K562 (cell line): Measurements from ENCODE around the gene HOXB5. TPM values are rescaled to one million over a fixed set of nuclear protein-coding genes. Genes with fewer than 3 reads are reported as not detected.
A peak's percentile ranks its signal among the peaks of the same experiment; 100 is the strongest.

Source experiments
- ATAC-seq: fragments of 200-7000 bp; cut with Tn5 transposase; 3 replicates; pipeline ENCODE4 v1.9.1; 2020; ENCODE audit warnings: moderate library complexity
- BruUV-seq: library from RNA; stranded (reverse); fragments of 400-500 nt; replicated peaks from 2 replicates; lab custom pipeline; 2021; lab: Mats Ljungman, UMichigan
- CTCF ChIA-PET: fragments of 300-600 bp; formaldehyde crosslinking; extraction: SDS; loops from one replicate; lab custom pipeline; 2021; ENCODE audit warnings: low intra/inter-chr PET ratio; lab: Yijun Ruan, JAX
- POLR2A ChIA-PET: fragments of 300-600, 350-650 bp; sonication (Branson Sonifier 250); formaldehyde crosslinking; extraction: SDS; loops from one replicate; lab custom pipeline; 2021; ENCODE audit warnings: antibody characterized with exemption, inconsistent platforms; lab: Yijun Ruan, JAX
- DNase-seq, 4 experiments: peaks; one replicate each; pipeline versions ENCODE4 v3.0.0 to v3.0.0-alpha.2; 2011 to 2018; ENCODE audit warnings: low spot score in 3 of 4, mixed read lengths in 3 of 4; ENCODE audit errors: extremely low read depth in 1 of 4
- FAIRE-seq: peaks from 2 replicates; lab custom pipeline; 2011; peaks lifted over from hg19 to GRCh38; lab: Jason Lieb, UNC
- H2AFZ ChIP-seq: 2 replicates; pipeline ENCODE4 v1.6.0; 2011; ENCODE audit warnings: low read depth, low read length, control low read depth, inconsistent platforms
- H3K27ac ChIP-seq: fragments of 200-600 bp; 3 replicates; pipeline ENCODE4 v1.8.0; 2011; ENCODE audit warnings: low read depth, mild to moderate bottlenecking, control low read depth, inconsistent platforms, low read length, moderate library complexity, mixed read lengths; ENCODE audit errors: extremely low read depth
- H3K27me3 ChIP-seq, 2 experiments: fragments of 300-600 bp in 1 of 2; 2 replicates in 1 of 2; 3 replicates in 1 of 2; pipeline versions ENCODE4 v1.6.0 to v1.8.0; 2011; ENCODE audit warnings: inconsistent platforms in 2 of 2, low read length in 2 of 2, mild to moderate bottlenecking in 1 of 2, mixed read lengths in 1 of 2, moderate library complexity in 1 of 2; ENCODE audit not compliant: control insufficient read depth in 2 of 2, insufficient read depth in 2 of 2
- H3K36me3 ChIP-seq: fragments of 300-600 bp; 3 replicates; pipeline ENCODE4 v1.8.0; 2011; ENCODE audit warnings: mild to moderate bottlenecking, low read length, inconsistent platforms; ENCODE audit not compliant: control insufficient read depth, insufficient read depth
- H3K4me1 ChIP-seq, 2 experiments: fragments of 200-600 bp in 1 of 2; replicated peaks in 1 of 2; 2 replicates in 1 of 2; 3 replicates in 1 of 2; pipeline versions ENCODE4 v1.5.1 to v1.8.0; 2011; ENCODE audit warnings: inconsistent platforms in 2 of 2, low read length in 2 of 2, mild to moderate bottlenecking in 1 of 2, mixed read lengths in 1 of 2, moderate library complexity in 1 of 2; ENCODE audit not compliant: control insufficient read depth in 2 of 2, insufficient read depth in 2 of 2
- H3K4me2 ChIP-seq: 2 replicates; pipeline ENCODE4 v1.6.1; 2011; ENCODE audit warnings: low read length, control low read depth, inconsistent platforms, mixed read lengths; ENCODE audit not compliant: insufficient read depth
- H3K4me3 ChIP-seq: fragments of 200-600 bp; sonication (generic), shearing (Covaris generic); 2 replicates; pipeline ENCODE4 v1.5.1; 2016; ENCODE audit warnings: control low read depth, inconsistent platforms
- H3K79me2 ChIP-seq: fragments of 200-600 bp; 3 replicates; pipeline ENCODE4 v1.8.0; 2011; ENCODE audit warnings: low read length, inconsistent platforms; ENCODE audit not compliant: control insufficient read depth, insufficient read depth
- H3K9ac ChIP-seq, 2 experiments: 2 replicates each; pipeline versions ENCODE4 v1.6.0 to v1.6.1; 2011; ENCODE audit warnings: low read depth in 2 of 2, low read length in 2 of 2, control low read depth in 1 of 2, inconsistent platforms in 1 of 2, mild to moderate bottlenecking in 1 of 2, mixed read lengths in 1 of 2; ENCODE audit not compliant: insufficient read depth in 1 of 2
- H3K9me1 ChIP-seq: one replicate; pipeline ENCODE4 v1.6.0; 2011; ENCODE audit warnings: inconsistent platforms, mild to moderate bottlenecking, low read length, moderate library complexity; ENCODE audit not compliant: control insufficient read depth, insufficient read depth
- H3K9me3 ChIP-seq: replicated peaks from 2 replicates; pipeline ENCODE4 v1.5.1; 2011; ENCODE audit warnings: low read depth, low read length, inconsistent platforms; ENCODE audit not compliant: control insufficient read depth, insufficient read depth
- H4K20me1 ChIP-seq: replicated peaks from 2 replicates; pipeline ENCODE4 v1.6.1; 2011; ENCODE audit warnings: low read length, inconsistent platforms, mixed read lengths; ENCODE audit not compliant: control insufficient read depth, insufficient read depth
- CCNT2 ChIP-seq: IDR thresholded peaks from 2 replicates; pipeline ENCODE4 v1.6.1; 2011; ENCODE audit warnings: borderline replicate concordance, low read depth, mild to moderate bottlenecking, moderate library complexity, mixed read lengths, low read length; ENCODE audit not compliant: insufficient read length; ENCODE audit errors: extremely low read depth
- EP300 ChIP-seq: IDR thresholded peaks from 2 replicates; pipeline ENCODE4 v1.6.1; 2012; ENCODE audit warnings: low read length, improper control_type of control experiment
- HNRNPH1 ChIP-seq: fragments of 200-400 bp; formaldehyde crosslinking; optimal IDR thresholded peaks from 2 replicates; pipeline ENCODE3; 2017; ENCODE audit warnings: low read depth, mild to moderate bottlenecking, low read length, moderate library complexity
- LARP7 ChIP-seq: fragments of 450-650 bp; IDR thresholded peaks from 2 replicates; pipeline ENCODE4 v1.6.1; 2016
- LEF1 ChIP-seq: fragments of 450-650 bp; IDR thresholded peaks from 2 replicates; pipeline ENCODE4 v1.6.1; 2016; ENCODE audit warnings: mild to moderate bottlenecking
- MNT ChIP-seq, 2 experiments: fragments of 450-650 bp; conservative IDR thresholded peaks; 2 replicates each; pipeline ENCODE4 v1.6.1; 2017; ENCODE audit warnings: mild to moderate bottlenecking in 2 of 2, moderate library complexity in 2 of 2
- MTA3 ChIP-seq: fragments of 450-650 bp; formaldehyde crosslinking; IDR thresholded peaks from 2 replicates; pipeline ENCODE4 v1.6.1; 2017; ENCODE audit warnings: mild to moderate bottlenecking, borderline replicate concordance
- PHB2 ChIP-seq: fragments of 450-650 bp; IDR thresholded peaks from 2 replicates; pipeline ENCODE4 v1.6.1; 2017; ENCODE audit warnings: low read depth
- POLR2AphosphoS5 ChIP-seq: IDR thresholded peaks from 2 replicates; pipeline ENCODE4 v1.6.1; 2011; ENCODE audit warnings: mild to moderate bottlenecking, low read depth, low read length, moderate library complexity; ENCODE audit not compliant: control insufficient read depth, insufficient read depth
- SIN3A ChIP-seq, 2 experiments: fragments of 150-350 bp in 1 of 2; IDR thresholded peaks; 2 replicates each; pipeline ENCODE4 v1.6.1; 2011 to 2016; ENCODE audit warnings: borderline replicate concordance in 2 of 2, low read depth in 2 of 2, low read length in 2 of 2, mild to moderate bottlenecking in 2 of 2, moderate library complexity in 2 of 2; ENCODE audit not compliant: control insufficient read depth in 1 of 2
- SMAD4 ChIP-seq: fragments of 250-450 bp; sonication (Bioruptor Pico); conservative IDR thresholded peaks from 2 replicates; pipeline ENCODE4 v1.8.0; 2021; ENCODE audit warnings: inconsistent platforms, mild to moderate bottlenecking, moderate library complexity
- TAF1 ChIP-seq: IDR thresholded peaks from 2 replicates; pipeline ENCODE4 v1.6.1; 2011; ENCODE audit warnings: mild to moderate bottlenecking, low read length, moderate library complexity; ENCODE audit not compliant: insufficient read depth, control insufficient read depth, severe bottlenecking; ENCODE audit errors: extremely low read depth
- TAF9B ChIP-seq: fragments of 450-650 bp; IDR thresholded peaks from 2 replicates; pipeline ENCODE4 v1.6.1; 2018; ENCODE audit warnings: mild to moderate bottlenecking; ENCODE audit not compliant: partially characterized antibody
- XRCC5 ChIP-seq: fragments of 200-400 bp; formaldehyde crosslinking; IDR thresholded peaks from 2 replicates; pipeline ENCODE4 v1.6.1; 2017; ENCODE audit warnings: low read depth, mild to moderate bottlenecking, low read length
- ZNF174 ChIP-seq: fragments of 250-450 bp; sonication (Bioruptor Pico); IDR thresholded peaks from 2 replicates; pipeline ENCODE4 v1.4.0; 2020; ENCODE audit warnings: mild to moderate bottlenecking
- ZNF449 ChIP-seq: fragments of 250-450 bp; sonication (Bioruptor Pico); IDR thresholded peaks from 2 replicates; pipeline ENCODE4 v1.8.0; 2022; ENCODE audit warnings: moderate library complexity, mild to moderate bottlenecking, inconsistent platforms
- ZNF589 ChIP-seq: fragments of 200-800 bp; sonication (Bioruptor generic); IDR thresholded peaks from 2 replicates; pipeline ENCODE4 v1.6.1; 2016; ENCODE audit warnings: low read depth, missing genetic modification characterization, missing compliant biosample characterization
- WGBS: fragments of 100-300 bp; shearing (Covaris generic); methylation state at CpG from one replicate; pipeline ENCODE4 v1.1.6; 2016; ENCODE audit warnings: low coverage, mixed read lengths; ENCODE audit not compliant: insufficient coverage; ENCODE audit errors: missing lambda C conversion rate; 5-methylcytosine and 5-hydroxymethylcytosine counted together
- in situ Hi-C: fragments of 300-500 bp; cut with MboI; formaldehyde crosslinking; loops from 4 replicates; pipeline ENCODE4 v1.15.0; 2018; ENCODE audit warnings: inconsistent platforms, mixed read lengths
- intact Hi-C: fragments of 100-400 bp; cut with micrococcal nuclease; formaldehyde crosslinking; loops from 2 replicates; pipeline ENCODE4 v1.14.2; 2022
- polyA plus RNA-seq, 8 experiments: library from polyadenylated mRNA; depleted of rRNA in 4 of 8; stranded (reverse) in 5 of 8; unstranded in 3 of 8; fragments of >200 nt; fragmentation: Nextera tagmentation in 2 of 8; fragmentation: Illumina TruSeq in 1 of 8; extraction: Ambion mirVana in 2 of 8; extraction: Trizol in 1 of 8; gene quantifications; 2 replicates each; pipeline versions ENCODE4 v1.2.1 to v1.2.3, GENCODE V29; 2011 to 2014; ENCODE audit warnings: inconsistent platforms in 1 of 8, missing spikeins in 1 of 8
- total RNA-seq, 7 experiments: library from RNA; depleted of rRNA in 6 of 7; stranded (reverse); fragments of >200 nt in 6 of 7; fragmentation: Illumina TruSeq in 2 of 7; extraction: Trizol in 2 of 7; gene quantifications; 2 replicates each; pipeline versions ENCODE4 v1.2.1 to v1.2.3, GENCODE V29; 2011 to 2021; ENCODE audit warnings: low replicate concordance in 1 of 7

The HOXB5 gene
- total and polyA plus RNA-seq, 9 of the 15 experiments (the other 6 are each of a cell fraction or from before 2014, with no cell fraction given), result 0.24 to 2.7 (median 0.65) TPM

GRCh38 chr17:48544349-48545021 is 49.1 kb downstream of the HOXB5 start:
- WGBS, result 1% methylated on average over 18 of the region's 38 CpGs
- Histone ChIP-seq H4K20me1 (no peaks in the 10 kb centered on the region), H3K79me2 (peaks cover 90% of the 10 kb centered on the region), H3K27ac (peak overlapping the region; percentile 95), H3K36me3 (peaks cover 30% of the 10 kb centered on the region; the same call in 1 of the 3 replicates), H3K9me1 (no peaks in the 10 kb centered on the region), H3K9ac (peak overlapping the region; percentile 93 to 99), H3K4me2 (peak overlapping the region; percentile 81; the same call in 1 of the 2 replicates), H3K4me3 (peak overlapping the region; percentile 90), H3K4me1 (peaks cover 24 to 47% of the 10 kb centered on the region in 2 experiments), H3K27me3 (no peaks in the 10 kb centered on the region), H2AFZ (no peak overlapping the region), H3K9me3 (no peaks in the 10 kb centered on the region)
- FAIRE-seq, result peak; percentile 55
- ChIA-PET POLR2A (interaction anchor here (0.5 kb wide), 1 partner anchor 11 kb away, joined by 3 read pairs; no protein-coding TSS in a partner anchor), CTCF (no interaction called here)
- peak; percentile 16 for ATAC-seq
- intact Hi-C loops, result loop anchor here (5.0 kb wide), 1 partner anchor 52 kb away; no protein-coding TSS in a partner anchor
- peak; percentile 61 to 79 (median 70) for DNase-seq
- no TSS peak for BruUV-seq
- in situ Hi-C loops, result no loop called here
- TF ChIP-seq POLR2AphosphoS5, result no peak; the same call in none of the 2 replicates
- no peak for TF ChIP-seq LEF1
- TF ChIP-seq TAF1, result peak; percentile 81
- TF ChIP-seq EP300, result 0 out of 2 replicates have a peak, but pooled peaks have one; percentile 5
- 0 out of 2 replicates have a peak, but pooled peaks have one; percentile 28 for TF ChIP-seq XRCC5
- TF ChIP-seq LARP7, result no peak
- TF ChIP-seq SMAD4 (CRISPR knock-in tag), result 0 out of 2 replicates have a peak, but pooled peaks have one; percentile 4
- no peak for TF ChIP-seq ZNF174 (CRISPR knock-in tag)
- TF ChIP-seq CCNT2, result peak; percentile 20
- TF ChIP-seq MNT (conservative IDR thresholded peaks at IDR 0.05), result peak in 1 of 2 experiments; percentile 32; a peak in 1 of 4 replicates
- peak; percentile 67 for TF ChIP-seq TAF9B
- peak in 1 of 2 experiments; percentile 31; a peak in 1 of 4 replicates for TF ChIP-seq SIN3A (IDR thresholded peaks at IDR 0.05; ENCODE audit: borderline replicate concordance in 2 of 2, control insufficient read depth in 1 of 2, low read depth in 2 of 2, low read length in 2 of 2)
- TF ChIP-seq PHB2, result no peak
- TF ChIP-seq MTA3, result 0 out of 2 replicates have a peak, but pooled peaks have one; percentile 6
- no peak for TF ChIP-seq ZNF589
- no peak for TF ChIP-seq ZNF449 (CRISPR knock-in tag)
- no peak for TF ChIP-seq HNRNPH1
